EH (cell line): ENCODE data around the gene CGAS.
"Not testable (repeated sequence)": the region's sequence is repeated elsewhere in the genome, so short reads cannot be mapped to it uniquely, and the experiment has no call there.

Experiments
- DNase-seq: peaks from one replicate; pipeline ENCODE4 v3.0.0-alpha.2; 2015; ENCODE audit warnings: low read depth

The CGAS gene

GRCh38 chr6:73452107-73452461, at the start of gene CGAS:
CGAS (minus strand) TSS chr6:73452297; CDS start chr6:73452181, 116 bp downstream.
- DNase-seq, result peak; percentile 84

- DNase-seq, result no peak
Measured at GRCh38 chr6:73497915-73498314, 45.8 kb upstream of the CGAS start.

DNA sequence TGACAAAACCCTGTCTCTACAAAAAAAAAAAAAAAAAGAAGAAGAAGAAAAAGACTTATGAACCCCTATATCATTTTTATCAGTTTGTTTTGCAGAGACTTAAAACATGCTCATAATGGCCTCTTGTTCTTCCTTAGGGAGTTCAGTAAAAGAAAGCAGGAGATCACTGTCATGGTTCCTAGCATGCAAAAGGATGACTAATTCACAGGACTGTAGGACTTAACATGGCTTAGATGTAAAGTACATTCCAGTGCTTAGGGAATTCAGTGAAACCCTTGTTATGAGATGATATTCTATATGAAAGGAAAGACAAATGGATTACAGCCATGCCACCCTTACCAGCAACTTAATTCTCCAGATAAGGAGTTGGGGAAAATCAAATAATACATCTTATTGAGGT, 39.3 kb upstream of the CGAS start:
- peak; percentile 27 for DNase-seq

GRCh38 chr6:73487473-73487872, 35.4 kb upstream of the CGAS start:
- no peak for DNase-seq

DNA sequence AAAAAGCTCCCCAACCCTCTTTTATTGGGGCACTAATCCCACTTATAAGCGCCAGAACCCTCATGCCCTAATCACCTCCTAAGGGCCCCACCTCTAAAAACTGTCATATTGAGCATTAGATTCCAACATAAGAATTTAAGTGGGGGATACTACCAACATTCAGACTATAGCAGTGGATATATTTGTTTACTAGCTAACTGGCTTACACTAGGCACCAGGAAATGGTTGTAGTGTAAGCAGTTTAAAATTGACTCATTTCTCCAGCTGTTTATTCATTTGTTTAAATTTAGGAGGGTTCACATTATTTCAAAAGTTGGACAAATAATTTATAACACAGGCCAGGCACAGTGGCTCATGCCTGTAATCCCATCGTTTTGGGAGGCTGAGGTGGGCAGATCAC, 32.3 kb upstream of the CGAS start:
- no peak for DNase-seq

DNA sequence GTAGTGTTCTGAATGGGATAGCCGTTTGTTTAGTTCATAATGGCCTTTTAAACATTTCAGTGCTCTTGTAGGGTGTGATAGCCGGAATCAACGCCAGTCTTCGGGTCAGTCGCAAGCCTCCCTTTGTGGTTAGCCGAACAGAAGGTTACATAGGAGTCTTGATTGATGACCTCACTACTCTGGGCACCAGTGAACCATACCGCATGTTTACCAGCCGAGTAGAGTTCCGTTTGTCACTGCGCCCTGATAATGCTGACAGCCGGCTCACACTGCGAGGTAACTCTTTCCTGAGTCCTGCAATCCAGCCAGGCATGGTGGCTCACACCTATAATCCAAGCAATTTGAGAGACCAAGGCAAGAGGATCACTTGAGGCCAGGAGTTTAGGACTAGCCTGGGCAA, 29.9 kb upstream of the CGAS start:
- DNase-seq, result no peak

GRCh38 chr6:73477407-73477806, 25.3 kb upstream of the CGAS start:
- DNase-seq, result no peak

- DNase-seq, result no peak
Measured at GRCh38 chr6:73476723-73477122, 24.6 kb upstream of the CGAS start.

GRCh38 chr6:73471686-73472290, 19.7 kb upstream of the CGAS start:
- DNase-seq, result no peak

- peak; percentile 93 for DNase-seq
Measured at GRCh38 chr6:73461537-73462350, 9.6 kb upstream of the CGAS start, which contains the start of gene MTO1. MTO1 (plus strand) TSS chr6:73461737; CDS start chr6:73461855, 118 bp downstream.

DNA sequence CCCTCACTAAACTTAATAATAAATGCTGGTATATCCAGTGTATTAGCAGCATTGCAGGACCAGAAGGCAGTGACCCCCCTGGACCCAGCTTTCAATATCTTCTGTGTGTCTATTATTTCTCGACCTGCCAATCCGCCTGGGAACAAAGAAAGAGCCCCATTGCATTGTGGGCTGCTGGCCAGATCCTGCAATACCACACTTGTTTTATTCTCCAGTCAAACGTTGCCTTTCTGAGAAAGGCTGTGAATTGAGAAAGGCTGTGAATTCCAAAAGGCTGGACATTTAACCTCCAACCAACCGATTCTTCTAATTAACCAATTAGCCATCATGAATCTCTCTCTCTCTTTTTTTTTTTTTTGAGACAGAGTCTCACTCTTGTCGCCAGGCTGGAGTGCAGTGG, 8.0 kb upstream of the CGAS start:
- no peak for DNase-seq

DNA sequence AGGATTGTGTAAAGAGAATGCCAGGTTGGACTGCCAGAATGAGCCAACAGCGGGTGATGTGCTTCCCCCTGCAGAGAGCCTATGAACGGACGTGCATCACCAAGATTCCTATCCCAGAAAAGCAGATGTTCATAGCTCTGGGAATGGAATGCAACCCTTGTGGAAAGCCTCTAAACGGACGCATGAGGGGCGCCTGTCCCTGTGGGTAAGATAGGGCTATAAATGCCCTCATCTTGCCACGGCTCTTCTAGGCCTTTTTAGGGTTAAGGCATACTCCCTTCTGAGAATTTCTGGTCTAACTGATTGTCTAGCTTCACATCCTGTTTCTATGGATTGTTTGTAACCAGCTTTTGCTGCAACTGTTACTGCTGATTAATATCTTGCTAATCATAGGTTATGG, 7.4 kb upstream of the CGAS start:
- not testable (repeated sequence) for DNase-seq

GRCh38 chr6:73455865-73456629, 4.0 kb upstream of the CGAS start:
- DNase-seq, result peak; percentile 5

GRCh38 chr6:73451223-73452106, 632 bp downstream of the CGAS start:
- peak; percentile 59 for DNase-seq

DNA sequence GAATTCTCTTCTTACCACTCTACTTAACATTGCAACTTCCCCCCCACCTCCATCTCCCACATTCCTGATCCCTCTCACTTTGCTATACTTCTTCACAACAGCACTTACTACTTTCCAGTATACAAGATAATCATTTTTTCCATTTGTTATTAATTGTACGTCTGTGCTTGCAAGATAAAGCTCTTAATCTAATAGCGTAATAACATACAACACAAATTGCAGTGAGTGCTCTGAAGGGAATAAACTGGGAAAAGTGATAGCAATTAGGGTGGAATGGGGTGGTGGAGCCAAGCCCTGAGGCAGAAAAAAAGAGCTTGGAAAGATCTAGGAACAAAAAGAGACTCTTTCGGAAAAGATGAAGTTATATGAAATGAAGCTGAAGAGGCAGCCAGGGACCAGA, 8.5 kb downstream of the CGAS start:
- DNase-seq, result no peak

GRCh38 chr6:73435236-73435635, 16.9 kb downstream of the CGAS start:
- DNase-seq, result no peak

GRCh38 chr6:73421534-73421933, 30.6 kb downstream of the CGAS start:
- no peak for DNase-seq

GRCh38 chr6:73418081-73418741, 33.9 kb downstream of the CGAS start:
- DNase-seq, result peak; percentile 30

DNA sequence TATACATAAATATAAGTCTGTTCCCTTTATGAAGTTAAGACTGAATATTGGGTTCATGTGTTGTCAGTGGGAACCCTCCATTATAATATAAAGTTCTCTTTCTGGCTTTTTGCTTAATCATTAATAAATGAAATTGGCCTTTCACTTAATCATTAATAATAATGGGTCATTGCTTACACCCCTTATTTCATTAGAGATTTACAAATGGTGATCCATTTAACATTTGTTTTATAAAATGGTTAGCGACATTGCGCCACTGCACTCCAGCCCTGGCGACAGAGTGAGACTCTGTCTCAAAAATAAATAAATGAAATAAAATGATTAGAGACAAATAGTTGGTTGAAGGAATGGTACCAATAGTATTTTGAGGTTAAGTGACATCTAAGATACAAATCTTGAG, 39.0 kb downstream of the CGAS start:
- DNase-seq, result no peak

DNA sequence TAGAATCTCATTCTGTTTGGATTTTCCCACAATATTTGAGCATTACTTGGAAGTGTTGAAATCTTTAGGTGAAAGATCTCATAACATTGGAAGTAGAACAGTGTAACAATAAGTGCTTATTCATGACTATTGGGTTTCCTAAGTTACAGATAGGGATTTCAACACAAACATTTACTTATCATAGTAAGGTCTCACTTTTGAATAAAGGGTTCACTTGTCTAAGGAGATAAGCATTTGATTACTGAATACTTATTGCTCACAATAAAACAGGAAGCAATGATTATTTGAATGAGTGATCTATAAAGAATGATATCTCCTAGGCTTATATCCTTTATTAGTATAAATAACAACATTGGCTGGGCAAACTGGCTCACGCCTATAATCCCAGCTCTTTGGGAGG, 42.7 kb downstream of the CGAS start:
- DNase-seq, result no peak

DNA sequence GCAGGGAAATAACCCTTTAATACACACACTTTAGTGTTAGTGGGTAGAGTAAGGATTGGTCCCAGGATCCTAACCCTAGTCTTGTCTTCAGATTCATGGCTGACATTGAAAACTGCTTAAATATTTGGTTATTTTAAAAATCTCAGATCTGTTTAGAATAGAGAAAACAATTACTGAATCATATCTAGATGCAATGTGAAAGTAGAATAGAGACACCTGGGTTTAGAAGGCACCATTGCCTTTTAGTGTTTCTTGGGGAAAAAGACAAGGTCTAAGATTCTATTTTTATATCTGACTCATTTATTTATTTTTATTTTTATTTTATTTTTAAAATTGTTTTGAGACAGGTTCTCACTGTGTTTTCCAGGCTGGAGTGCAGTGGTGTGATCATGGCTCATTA, 51.4 kb downstream of the CGAS start:
- no peak for DNase-seq
